ENCODE data around the gene TIGD1. TPM values are rescaled to one million over a fixed set of nuclear protein-coding genes. Genes with fewer than 3 reads are reported as not detected.

TIGD1 gene
- total RNA-seq, 1 donor from 2014 or later, result 2.5 TPM

- DNase-seq (ENCODE audit: low read depth), result no peak
- no peak for TF ChIP-seq CTCF (conservative IDR thresholded peaks at IDR 0.05; ENCODE audit: low read depth, low read length)
- H3K4me3 ChIP-seq (ENCODE audit: low read depth, low read length), result no peak overlapping the region
Measured at GRCh38 chr2:232504438-232504837, 45.9 kb downstream of the TIGD1 start.

- no peak for TF ChIP-seq CTCF (conservative IDR thresholded peaks at IDR 0.05; ENCODE audit: low read depth, low read length)
- no peak for DNase-seq (ENCODE audit: low read depth)
- no peak overlapping the region for H3K4me3 ChIP-seq (ENCODE audit: low read depth, low read length)
Measured at GRCh38 chr2:232503809-232504323, 46.5 kb downstream of the TIGD1 start.

- DNase-seq (ENCODE audit: low read depth), result no peak
- peak overlapping the region; percentile 31 for H3K4me3 ChIP-seq (ENCODE audit: low read depth, low read length)
- no peak for TF ChIP-seq CTCF (conservative IDR thresholded peaks at IDR 0.05; ENCODE audit: low read depth, low read length)
Measured at GRCh38 chr2:232502911-232503808, 47.2 kb downstream of the TIGD1 start.

- no peak for TF ChIP-seq CTCF (conservative IDR thresholded peaks at IDR 0.05; ENCODE audit: low read depth, low read length)
- no peak overlapping the region for H3K4me3 ChIP-seq (ENCODE audit: low read depth, low read length)
- no peak for DNase-seq (ENCODE audit: low read depth)
Measured at GRCh38 chr2:232502511-232502910, 47.8 kb downstream of the TIGD1 start.

GRCh38 chr2:232501794-232502390 lies 48.5 kb downstream of the TIGD1 start:
- H3K4me3 ChIP-seq (ENCODE audit: low read depth, low read length), result no peak overlapping the region
- DNase-seq (ENCODE audit: low read depth), result no peak
- no peak for TF ChIP-seq CTCF (conservative IDR thresholded peaks at IDR 0.05; ENCODE audit: low read depth, low read length)

- no peak overlapping the region for H3K4me3 ChIP-seq (ENCODE audit: low read depth, low read length)
- DNase-seq (ENCODE audit: low read depth), result no peak
- TF ChIP-seq CTCF (conservative IDR thresholded peaks at IDR 0.05; ENCODE audit: low read depth, low read length), result no peak
Measured at GRCh38 chr2:232501331-232501771, 49.0 kb downstream of the TIGD1 start.
